NCI-H187 (cell line): ENCODE data around the gene LHFPL6.

Source experiments
- DNase-seq, 2 experiments: peaks; one replicate each; lab custom pipeline; 2025; lab: John Stamatoyannopoulos, UW

Gene LHFPL6

DNA sequence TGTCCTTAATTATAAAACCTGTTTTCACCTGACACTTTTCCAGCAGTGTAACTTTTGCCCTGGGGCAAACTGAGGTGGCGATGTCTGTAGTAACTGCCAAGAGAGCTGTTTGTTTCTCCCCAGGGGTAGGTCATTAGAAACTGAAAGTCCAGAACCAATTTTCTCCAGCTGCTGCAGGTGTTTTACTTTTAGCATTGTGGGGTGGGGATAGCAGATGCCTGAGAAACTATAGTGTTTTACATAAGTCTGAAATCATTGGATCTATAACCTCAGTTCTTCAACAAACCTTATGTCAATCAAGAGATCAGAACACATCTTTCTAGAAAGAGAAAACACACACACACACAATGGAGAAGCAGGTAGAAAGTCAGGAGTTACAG, 92.7 kb downstream of the LHFPL6 start:
- no peak for DNase-seq

DNA sequence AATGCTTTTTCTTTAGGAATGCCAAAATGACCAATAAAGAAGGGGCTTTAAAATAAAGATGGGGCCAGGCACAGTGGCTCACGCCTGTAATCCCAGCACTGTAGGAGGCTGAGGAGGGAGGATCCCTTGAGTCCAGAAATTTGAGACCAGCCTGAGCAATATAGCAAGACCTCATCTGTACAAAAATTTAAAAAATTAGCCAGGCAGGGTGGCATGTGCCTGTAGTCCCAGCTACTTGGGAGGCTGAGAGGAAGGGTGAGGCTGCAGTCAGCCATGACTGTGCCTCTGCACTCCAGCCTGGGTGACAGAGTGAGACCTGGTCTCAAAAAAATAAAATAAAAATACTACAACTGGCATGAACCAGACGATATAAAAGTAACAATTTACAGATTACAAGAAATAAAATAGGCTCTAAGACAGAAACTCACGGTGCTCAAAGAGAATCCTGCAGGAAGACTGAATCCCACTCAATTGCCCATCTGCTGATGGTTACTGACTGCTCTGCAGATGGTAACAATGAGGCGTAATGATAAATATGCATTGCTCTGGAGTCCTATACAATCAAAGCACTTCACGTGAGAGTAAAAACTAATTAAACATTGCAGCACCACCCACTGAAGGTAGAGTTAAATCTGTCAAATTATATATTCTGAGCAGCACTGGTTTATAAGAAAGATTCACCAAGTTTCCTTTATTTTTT, 93.2 kb downstream of the LHFPL6 start:
- DNase-seq = no peak

DNA sequence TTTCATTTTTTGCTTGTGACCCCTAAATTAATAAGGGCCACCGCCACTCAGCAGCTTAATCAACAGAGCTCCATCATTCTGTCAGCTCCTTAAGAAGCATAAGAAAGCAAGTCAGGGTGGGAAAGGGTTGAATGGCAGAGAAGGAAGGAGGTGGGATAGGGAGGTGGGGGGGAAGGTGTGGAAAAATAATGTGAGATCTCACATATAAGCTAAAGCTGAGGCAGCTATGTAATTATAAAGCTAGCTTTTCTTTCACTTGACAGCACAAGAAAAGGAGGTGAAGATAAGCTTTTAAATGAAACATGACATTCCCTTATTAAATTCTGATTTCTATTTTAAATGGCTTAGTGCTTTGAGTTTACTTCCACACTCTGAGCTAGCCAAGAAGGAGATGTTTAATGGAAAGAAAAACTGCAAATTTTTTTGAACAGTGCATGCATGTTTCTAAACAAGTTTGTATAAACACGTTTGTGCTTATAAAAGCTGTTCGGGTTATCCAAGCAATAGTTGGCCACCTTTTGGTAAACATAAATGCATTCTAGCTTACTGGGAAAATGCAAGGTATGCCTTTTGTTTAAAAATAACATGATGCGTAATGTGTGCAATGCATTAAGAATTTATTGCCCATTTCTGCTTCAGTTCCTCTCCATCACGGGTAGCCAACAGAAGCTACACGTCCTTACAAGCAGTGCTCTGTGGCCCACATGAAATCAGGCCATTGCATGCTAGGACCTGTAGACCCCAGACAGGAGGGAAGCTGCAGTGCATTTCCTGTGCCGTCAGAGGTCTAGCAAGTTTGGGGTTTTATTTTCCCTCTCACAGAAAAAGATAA, 96.2 kb downstream of the LHFPL6 start:
- no peak for DNase-seq

DNA sequence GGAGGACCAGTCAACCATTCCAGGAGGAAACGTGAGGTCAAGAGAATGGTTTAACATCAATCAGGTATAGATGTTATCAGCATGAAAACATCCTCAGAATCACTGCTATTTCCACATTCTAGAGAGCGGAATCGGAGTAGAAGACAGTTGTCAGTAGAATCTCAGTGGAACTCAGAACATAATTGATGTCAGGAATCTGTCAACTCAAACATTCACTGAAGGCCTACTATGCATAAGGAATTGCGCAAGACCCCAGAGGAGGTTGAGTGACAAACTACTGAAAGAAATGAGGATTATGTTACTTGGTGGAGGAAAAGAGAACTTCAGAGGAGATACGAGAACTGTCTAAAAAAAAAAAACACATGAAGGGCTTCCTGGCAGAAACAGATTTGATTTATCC, 97.8 kb downstream of the LHFPL6 start:
- DNase-seq = no peak

DNA sequence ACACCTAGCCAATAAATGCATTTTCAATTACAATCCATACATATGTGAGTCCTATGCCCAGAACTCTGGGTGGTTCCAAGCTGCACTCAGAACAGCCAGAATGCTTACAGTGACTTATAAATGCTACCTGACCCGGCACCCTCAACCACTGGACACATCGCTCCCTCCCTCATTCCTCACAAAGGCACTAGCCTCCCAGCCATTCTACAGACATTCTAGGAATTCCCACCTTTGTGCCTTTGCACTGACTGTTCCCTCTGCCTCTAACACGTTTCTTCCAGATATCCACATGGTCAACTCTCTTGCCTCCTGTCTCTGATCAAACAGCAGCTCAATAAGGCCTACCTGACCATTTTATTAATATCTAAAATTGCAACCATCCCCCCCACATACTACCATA, 99.9 kb downstream of the LHFPL6 start:
- no peak for DNase-seq

DNA sequence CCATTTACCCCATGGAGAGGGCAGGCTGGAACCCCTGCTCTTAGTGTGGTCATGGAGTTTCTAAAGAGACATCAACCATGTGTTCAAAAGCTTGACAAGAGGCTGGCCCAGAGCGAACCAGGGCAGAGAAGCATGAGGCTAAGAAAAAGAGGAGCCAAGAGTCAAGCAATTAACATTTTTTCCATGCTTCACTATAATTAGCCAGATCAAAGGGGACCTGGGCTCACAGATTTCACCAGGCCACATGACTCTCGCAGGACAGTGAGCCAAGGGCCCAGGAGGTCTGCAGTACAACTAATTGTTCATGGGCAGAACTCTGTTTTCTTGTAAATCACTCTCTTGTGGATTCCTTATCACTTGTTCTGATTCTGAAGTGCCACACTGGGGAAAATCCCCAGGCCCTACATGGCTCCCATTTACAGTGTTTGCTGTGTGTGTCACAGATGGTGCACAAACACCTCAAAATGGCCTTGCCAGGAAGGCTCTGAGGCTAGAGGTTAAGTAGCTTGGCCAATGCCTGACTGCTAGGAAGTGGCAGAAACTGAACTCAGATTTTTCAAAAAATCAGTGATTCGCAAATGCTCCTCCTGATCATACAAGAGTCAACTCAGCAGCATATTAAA, 101.2 kb downstream of the LHFPL6 start:
- no peak for DNase-seq

DNA sequence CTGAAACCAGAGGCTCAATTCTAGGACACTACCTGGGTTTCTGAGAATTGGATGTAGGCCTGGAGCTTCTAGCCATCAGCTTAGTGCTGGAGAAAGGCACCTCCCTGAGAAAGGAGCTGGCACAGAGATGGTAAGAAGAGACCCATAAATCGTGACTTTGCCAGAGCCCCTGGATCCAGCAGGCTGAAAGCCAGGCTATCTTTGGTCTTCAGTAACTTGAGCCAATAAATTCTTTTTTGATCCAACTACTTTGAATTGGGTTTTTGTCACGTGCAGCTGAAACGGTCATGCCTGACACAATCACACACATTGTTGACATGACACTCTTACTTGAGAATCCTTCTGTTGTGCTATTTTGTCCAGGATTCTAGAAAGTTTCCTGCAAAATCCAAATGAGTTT, 103.4 kb downstream of the LHFPL6 start:
- no peak for DNase-seq

DNA sequence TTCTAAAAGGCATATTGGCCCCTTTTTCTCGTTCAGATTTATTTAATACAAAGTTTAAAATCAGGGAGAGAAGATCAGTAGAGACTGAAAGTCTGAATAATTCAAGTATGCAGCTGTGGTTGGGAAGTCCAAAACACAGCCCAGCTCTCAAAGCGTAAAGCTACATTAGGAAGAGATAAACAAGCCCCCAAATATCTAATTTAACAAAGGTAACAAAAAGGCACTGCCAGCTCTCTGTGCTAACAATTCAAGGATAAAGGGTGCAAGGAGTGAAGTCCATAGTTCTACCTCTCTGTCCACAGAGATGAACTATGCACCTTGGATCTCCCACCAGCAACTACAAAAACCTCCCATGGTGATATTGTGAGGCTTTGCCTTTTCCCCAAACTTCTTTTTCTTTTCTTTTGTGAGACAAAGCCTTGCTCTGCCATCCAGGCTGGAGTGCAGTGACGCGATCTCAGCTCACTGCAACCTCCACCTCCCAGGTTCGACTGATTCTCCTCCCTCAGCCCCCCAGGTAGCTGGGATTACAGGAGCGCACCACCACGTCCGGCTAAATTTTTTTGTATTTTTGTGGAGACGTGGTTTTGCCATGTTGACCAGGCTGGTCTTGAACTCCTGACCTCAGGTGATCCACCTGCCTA, 104.4 kb downstream of the LHFPL6 start:
- DNase-seq = no peak

DNA sequence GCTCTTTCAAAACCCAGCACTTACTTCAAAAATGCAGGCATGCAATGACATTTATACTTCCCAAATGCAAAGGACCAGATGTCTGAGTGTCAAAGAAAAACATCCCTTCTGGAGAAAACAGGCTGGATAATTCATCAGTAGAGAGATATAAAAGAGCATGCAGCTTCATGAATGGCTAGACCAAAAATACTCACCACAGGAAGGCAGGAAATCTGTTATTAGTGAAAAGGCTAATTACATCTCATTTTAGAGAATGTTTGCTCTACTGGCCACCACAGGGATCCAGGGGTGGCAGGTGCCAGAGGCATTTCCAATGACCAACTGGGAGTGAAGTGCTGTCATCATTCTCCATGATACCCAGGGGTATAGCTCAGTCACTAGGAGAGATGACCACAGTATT, 106.5 kb downstream of the LHFPL6 start:
- no peak for DNase-seq

DNA sequence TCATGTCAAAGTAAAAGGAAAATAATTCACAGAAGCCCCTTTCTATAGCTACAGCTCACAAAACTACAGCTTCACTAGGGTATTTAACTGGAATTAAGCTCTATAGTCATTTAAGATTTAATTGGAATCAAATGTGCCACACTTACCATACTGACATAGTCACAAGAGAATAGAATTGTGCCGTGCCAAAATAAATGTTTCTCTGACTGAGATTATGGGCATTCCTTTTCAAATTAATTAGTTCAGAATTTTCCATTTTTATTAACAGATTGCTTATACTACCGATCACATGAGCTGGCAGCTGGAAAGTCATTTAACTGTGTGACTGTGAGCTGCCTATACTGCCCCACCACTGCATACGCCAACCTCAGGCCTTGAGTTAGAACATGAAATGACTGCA, 108.4 kb downstream of the LHFPL6 start:
- DNase-seq = no peak

DNA sequence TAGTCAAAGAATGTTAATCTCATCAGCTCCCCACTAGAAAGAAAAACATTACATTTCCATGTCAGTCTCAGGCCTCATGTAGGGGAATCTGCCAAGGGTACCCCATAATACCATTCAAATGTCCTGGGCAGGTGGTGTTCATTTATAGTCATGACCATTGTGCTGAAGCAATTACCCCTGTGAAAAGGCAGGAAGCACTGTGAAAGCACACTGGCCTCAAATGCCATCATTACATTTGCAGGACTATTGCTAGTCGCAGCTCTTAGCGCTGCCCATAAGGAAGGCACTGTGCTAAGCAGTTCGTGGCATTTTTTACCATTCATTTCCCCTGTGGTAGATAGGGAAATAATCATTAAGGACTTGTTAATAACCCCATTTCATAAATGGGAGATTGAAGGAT, 109.0 kb downstream of the LHFPL6 start:
- DNase-seq = no peak

DNA sequence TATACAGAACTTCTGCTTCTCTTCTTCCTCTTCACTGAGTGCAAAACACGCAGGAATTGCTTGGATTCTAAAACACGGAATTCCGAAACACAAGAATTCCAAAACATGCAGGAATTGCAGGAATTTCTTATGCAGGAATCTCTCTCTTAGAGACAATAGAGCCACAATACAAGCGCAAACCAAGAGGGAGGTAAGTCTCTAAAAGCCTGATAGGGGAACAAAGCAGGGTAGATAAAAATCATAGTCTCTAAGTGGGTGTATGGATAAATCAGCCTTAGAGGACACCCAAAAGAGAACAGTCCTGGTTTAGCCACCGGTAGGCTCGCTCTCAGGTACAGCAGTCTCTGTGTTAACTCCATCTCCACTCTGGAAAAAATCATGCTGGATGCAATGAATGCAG, 112.9 kb downstream of the LHFPL6 start:
- DNase-seq = no peak

DNA sequence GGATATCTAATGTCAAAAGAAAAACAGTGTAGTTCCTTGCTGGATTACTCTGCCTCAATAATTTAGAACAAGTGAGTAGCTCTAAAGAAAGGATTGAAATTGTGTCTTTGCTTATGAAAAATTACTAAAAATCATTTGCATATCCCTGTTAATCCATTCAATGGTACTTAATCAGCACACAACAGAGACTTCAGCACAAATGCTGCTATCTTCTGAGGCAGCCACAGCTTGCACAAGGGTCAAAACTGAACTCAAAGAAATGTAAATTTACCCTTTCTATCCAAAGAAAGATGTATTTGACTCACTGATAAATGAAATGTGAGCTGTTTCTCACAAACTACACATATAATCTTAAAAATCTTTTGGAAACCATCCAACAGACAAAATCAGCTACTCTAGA, 116.2 kb downstream of the LHFPL6 start:
- DNase-seq = no peak

DNA sequence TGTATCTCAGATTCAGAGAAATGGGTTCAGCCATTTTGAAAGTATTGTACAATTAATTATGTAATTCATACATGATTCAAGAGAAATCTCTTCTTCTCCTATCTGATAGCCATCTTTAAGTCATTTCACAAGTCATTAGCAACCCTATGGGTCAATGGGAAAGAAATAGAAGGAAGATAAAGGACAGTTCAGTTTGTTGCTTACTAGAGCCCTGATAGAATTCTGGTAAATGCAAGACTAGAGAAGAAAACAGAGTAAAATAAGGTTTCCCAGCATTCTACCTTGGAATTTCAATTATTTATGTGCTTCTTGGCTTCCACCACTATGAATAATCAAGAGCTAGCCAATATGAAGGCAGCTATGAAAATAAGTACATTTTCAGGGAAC, 117.7 kb downstream of the LHFPL6 start:
- DNase-seq = no peak

DNA sequence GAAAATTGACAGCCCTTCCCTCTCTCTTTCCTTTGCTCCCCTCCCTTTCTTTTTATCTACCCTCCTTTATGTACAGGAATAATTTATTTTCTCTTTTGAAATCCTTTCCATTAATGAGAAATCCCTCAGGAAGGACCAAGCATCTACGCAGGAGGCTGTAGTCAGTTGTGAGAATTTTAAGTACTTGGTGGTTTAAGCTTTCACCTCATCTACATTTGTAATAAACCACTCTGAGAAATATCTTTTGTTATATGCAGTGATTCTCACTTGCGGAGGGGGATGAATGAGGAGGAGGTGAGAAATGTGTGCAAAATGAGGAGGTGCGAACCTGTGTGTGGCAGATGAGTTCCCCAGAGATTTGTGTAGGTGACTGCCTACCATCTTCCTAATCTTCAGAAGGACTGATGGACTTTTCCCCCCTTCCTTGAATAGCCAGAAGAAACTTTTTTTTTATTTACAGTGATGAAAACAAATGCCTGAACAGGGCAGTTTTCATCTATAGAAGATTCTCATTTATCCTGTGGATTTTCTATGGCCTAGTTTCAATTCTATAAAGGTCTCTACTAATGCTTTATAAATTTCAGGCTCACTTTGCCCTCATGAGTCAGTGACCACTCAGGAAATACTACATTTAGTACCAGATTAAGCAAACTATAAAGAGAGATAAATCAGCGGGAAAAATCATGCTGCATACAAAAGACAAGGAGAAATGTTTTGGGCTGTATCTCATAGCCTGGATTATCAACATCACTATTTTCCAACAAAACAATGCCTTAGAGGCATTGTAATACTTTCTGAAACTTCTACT, 118.3 kb downstream of the LHFPL6 start:
- no peak for DNase-seq

DNA sequence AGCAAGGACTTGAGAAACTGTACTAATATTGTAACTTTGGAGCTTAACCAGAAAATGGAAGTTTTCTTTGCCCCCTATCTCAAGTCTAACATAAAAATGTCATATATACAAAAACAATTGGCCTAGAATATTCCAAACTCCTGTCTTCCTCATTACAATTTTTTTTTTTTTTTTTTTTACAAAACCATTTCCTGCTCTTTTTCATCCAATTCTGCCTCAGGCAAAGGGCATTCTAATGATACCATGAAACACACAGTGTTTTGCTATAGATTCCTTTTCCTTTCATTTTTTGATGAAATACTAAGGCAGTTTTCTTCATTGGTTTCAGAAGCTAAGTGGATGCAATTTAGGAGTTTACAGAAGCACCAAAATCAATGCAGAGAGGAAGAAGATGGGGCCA, 119.7 kb downstream of the LHFPL6 start:
- DNase-seq = no peak

DNA sequence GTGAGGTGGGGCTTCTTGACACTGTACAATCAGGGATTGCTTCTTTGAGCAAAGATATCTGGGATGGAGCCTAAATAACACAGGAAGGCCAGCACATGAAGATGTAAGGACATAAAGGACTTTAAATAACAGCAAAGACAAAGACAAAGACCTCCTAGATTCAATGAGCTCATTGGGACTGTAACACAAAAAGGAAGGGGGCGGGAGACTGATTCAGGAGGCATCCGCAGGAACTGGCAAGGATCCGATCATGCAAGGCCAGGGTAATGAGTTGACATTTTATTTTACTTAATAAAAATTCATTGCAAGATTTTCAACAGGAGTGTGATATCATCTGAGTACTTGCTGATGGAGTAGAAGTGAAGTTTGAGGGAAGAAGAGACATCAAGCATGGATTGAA, 121.5 kb downstream of the LHFPL6 start:
- DNase-seq = no peak

DNA sequence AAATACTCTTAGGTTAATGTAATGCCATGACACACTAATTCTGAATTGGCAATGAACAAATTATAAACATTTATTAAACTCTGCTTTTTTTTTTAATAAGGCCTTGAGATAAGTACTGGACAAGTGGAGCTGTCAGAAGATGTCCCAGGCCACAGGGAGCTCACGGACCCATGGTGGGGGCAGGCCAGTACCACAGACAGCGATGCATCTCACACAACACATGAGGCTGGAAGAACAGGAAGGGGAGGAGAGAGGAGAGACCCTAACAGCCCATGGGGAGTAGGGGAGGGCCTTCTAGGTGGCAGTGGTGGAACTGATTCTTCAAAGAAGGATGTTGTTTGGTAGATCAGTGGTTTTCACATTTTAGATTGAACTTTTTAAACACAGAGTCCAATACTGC, 128.4 kb downstream of the LHFPL6 start:
- DNase-seq = no peak

DNA sequence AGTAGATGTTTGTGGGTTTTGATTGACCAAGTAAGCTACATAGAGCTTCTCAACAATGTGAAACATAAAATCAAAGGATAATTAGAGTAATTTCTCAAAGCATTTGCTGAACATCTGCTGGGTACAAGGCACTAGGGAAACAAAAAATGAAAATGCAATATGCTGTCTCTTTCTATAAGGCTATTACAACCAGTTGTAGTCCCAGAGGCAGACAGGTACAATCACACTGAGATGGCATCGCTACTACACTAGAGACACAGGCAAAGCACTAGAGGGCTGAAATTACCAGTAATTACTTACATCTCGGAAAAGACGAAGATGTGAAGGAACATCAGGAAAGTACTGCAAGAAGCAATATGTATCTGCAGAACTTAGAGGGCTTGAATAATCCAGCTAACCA, 133.3 kb downstream of the LHFPL6 start:
- no peak for DNase-seq

DNA sequence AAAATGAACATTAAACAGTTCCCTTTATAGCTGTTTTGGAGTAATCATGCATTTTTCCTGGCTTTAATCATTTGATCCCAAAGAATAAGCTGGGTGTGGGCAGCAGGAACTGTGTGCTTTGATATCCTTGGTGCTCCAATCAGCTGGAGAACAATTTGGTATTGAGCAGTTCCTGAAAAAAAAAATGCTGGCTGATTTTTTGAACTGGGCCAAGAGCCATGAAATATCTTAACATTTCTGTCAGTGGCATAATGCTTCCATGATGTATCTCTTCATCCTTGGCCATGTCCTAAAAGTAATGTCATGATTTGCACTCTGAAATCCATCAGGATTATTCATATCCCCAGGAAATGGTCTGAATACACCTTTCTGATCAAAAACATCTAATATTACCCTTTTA, 134.7 kb downstream of the LHFPL6 start:
- DNase-seq = no peak

DNA sequence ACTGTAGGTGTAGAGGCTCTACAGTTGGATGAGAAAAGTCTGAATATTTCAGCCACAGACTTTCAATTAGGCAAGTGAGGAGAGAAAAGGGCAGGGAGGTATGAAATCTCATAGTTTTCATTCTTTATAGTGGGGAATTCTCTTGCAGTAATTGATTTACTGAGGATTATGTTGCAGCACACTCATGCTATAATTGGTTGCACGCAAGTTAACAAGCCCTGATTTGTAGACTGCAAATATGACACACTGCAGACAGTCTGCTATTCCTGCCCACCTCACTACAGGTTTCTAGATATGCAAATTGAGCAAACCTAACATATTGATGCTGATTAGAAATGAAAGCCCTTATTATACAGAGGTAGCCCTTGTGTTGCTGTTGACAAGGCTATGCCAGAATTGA, 139.4 kb downstream of the LHFPL6 start:
- DNase-seq = no peak

DNA sequence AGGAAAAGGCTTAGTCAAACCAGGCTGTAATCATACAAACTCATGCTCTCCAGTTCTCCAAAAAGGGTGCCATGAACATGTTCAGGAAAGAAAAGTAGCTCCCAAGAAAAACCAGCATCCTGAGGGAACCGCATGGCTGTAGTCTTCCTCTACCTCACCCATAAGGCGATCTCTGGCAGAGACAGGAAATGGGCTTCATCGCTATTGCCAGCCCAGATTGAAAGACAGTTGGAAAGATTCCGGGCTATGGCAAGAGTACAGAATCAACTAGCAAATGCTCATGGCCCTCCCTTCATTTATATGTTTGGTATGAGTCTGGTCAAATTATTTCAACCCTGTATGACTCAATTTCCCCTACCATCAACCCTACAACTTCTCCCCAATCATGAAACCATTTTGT, 140.1 kb downstream of the LHFPL6 start:
- DNase-seq = no peak
